Kidney glomerular epithelial cell (primary cell): ENCODE measurements around the gene TMEM88.
A peak's percentile ranks its signal among the peaks of the same experiment; 100 is the strongest.

ENCODE experiments used
- DNase-seq: peaks from one replicate; lab custom pipeline; 2025; lab: John Stamatoyannopoulos, UW

The TMEM88 gene

DNA sequence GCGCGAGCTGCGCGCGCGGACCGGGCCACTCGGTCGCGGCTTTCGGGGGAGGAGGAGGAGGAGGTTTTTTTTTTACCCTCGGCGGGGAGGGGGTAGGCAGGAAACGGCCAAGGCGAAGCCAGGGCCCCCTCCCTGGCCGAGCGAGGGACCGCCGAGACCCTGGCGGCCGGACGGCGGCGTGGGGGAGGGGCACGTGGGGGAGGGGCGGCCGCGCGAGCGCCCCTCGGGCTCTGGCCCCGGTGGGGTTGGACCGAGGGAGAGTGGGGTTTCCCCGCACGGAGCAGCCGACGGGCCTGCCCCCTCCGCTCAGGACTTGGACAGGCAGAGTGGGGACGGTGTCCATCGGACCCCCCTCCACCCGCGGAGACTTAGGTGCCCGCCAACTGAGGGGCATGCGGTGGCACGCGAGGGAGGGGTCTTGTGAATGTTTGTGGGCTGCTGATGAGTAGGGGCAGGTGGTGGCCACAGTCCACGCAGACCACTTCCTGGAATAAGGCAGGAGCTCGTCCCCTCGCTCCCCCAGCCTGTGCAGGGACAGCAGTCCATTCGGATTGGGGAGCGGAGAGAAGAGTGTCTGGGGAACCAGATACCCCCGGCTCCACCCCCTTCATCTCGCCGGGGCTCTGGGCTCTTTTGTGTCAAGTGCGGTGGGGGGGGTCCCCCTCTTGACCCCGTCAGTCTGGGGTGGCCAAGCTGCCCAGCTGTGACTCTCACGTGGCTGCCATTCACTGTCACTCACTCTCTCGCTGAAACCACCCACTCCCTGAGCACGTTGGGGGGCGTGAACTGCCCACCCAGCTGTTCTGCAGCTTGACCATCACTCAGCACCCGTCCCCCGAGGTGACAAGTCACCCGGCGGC lies 30.7 kb downstream of the TMEM88 start:
- no peak for DNase-seq

DNA sequence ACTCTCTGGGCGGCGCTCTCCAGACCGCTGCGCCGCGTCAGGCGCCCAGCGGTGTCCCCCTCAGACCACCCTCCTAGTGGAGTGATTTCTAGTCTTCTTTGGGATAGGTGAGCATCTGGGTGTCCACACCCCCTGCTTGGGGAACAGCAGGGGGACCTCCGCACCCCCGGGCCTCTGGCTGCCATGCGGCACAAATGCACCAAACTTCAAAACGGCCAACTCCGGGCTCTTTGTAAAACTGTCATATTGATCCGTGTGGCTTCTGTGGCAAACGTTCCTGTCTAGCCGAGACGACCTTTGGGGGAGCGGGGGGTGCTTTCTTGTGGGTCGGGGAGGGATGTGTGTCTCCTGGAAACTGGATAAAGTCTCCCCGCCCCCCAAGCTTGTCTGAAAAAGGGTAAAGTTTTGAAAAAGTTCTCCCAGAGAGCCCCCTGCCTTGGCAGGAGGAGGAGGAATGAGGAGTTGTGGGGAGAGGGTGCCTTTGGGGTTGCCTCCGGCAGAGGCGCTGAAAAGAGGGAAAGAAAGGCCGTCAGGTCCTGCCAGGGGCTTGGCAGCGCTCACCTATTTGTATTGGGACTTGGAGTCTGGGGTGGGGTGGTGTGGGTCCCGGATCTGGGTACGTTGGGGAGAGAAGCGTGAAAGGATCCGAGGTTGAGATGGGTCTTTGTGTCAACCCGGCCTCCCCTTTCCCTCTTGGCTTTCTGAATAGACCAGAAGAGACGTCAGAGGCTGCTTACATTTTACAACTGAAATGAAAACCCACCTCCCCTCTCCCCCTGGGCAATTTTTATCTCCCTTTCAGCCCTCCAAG lies 31.6 kb downstream of the TMEM88 start:
- no peak for DNase-seq

DNA sequence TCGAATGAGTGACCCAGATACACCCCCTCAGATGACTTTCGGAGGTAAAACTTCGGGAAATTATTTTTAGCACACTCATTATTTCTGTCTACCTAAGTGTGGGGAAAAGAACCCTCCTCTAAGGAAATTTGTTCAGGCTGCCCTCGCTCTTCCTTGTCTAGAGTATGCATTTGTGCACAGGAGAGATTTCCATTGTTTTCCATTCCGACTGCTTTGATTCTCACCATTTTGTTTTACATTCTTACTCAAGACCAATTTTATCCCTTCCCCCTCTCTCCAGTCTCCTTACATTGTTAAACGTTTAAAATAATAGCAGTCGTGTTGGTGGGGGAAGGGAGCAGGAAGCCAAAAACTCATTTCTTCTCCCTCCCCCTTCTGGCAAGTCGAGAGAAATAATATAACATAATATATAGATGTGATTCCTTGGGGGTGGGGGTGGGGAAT lies 32.2 kb downstream of the TMEM88 start:
- DNase-seq: peak; percentile 57

DNA sequence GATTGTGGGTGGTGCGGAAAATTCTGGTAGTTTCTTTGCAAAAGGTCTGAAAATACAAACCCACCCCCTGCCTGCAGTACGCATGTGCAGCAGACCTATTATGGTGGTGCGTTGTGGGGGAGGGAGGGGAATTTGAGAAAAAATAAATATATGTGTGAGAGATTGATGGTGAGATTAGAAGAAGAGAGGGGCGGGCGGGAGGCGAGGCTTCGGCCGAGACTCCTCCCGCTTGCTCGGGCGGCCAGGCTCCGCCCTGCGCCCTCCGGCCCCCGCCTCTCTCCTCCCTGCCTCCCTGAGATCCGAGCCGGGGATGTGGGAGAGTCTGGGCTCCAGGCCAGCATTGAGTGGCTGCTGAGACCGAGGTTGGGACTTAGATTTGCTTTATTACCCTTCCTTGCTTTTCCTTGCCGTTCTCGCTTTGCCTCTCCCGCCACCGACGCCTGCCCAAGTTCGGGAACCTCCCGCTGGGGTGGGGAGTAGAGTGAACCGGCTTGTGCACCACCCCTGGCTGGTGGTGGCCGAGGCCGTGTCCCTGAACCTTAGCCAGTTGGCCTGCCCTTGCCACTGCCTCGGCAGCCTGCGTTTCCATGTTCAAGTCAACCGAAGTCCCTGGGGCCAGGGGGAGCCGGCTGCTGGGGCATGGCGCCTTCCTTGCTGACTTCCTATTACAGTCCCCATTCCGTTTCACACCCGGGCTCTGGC lies 32.8 kb downstream of the TMEM88 start:
- DNase-seq: peak; percentile 85

DNA sequence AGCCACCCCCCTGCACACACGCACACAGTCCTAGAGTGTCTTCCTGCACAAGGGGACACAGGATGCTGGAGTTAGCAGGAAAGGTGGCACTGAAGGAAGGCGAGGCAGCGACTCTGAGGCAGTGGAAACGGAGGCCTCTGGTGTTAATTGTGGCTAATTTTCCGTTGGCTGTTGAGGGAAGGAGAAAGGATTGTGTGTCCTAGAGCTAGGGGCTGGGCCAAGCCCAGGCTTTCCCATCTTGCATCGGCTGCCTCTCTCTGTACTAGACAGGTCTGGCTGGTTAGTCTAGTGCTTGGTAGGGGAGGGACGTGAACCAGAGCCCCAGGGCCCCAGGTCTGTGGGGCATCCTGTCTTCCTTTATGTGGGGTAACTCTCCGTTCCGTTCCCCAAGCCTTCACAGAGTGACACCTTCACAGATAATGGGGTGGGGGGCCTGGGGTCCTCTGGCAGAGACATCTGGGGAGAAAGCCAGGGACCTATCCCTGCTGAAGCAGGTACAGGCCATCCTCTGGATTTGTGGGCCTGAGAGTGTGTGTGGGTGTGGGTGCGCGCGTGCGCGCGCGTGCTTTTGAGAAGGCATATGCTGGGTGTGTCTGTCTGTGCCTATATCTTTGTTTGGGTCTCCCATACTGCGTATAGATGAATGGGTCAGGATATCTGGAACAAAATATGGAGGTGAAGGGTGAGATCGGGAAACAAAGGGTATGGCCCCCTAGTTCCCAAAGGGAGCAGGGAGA lies 33.5 kb downstream of the TMEM88 start, which contains the start of gene CHD3:
TSS of gene CHD3 (plus strand) at position 606 of the 737 bp plus-strand sequence. CDS start 212 bp downstream, outside the sequence.
- no peak for DNase-seq

DNA sequence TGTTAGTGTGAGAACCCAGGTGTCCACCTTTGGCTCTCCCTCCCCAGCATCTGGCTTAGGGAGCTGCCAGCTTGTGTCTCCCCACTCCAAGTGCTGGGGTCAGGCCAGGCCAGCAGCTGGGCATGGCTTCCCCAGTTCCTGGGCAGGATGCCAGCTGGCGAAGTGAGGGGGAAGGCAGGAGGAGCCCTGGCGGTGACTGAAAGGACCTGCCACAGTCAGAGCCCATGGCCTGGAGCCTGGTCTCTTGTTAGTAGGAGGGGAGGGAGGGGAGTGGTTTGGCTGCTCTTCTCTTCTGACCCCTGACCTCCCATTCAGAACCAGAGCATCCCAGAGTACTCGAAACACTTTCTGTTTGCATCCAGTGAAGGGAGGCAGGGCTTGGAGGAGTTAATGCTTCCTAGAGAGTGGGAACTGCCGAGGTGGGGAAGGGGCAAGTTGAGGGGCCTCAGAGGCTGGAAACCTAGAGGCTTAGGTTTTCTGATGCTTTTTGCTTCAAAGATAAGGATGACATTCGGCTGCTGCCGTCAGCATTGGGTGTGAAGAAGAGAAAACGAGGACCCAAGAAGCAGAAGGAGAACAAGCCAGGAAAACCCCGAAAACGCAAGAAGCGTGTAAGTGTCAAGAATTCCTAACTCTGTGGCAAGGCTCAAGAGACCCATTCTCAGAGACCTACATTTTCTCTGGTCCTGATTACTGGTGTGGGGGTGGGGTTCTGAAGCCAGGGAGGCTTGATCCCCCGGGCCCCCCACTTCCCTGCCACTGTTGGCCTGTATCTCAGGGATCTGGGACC lies 34.5 kb downstream of the TMEM88 start:
- DNase-seq: peak; percentile 48

DNA sequence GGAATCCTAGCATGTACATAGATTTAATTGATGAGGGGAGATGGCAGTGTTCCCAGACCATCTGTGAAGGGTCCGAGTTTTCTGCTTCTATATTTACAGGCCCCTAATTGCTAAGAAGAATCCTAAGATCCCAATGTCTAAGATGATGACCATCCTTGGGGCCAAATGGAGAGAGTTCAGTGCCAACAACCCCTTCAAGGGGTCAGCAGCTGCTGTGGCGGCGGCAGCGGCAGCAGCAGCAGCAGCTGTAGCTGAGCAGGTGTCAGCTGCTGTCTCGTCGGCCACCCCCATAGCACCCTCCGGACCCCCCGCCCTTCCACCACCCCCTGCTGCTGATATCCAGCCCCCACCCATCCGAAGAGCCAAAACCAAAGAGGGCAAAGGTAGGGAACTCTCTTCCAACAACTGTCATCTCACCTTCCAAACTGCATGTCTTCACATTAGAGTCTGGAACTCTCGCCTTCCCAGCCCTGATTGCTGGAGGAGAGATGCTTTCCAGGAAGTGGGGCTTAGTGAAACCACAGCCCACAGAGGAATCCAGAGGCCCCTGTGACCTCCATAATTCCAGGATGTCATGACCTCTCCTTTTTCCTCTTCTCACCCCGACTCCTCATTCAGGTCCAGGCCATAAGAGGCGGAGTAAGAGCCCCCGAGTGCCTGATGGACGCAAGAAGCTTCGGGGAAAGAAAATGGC lies 38.5 kb downstream of the TMEM88 start:
- no peak for DNase-seq

DNA sequence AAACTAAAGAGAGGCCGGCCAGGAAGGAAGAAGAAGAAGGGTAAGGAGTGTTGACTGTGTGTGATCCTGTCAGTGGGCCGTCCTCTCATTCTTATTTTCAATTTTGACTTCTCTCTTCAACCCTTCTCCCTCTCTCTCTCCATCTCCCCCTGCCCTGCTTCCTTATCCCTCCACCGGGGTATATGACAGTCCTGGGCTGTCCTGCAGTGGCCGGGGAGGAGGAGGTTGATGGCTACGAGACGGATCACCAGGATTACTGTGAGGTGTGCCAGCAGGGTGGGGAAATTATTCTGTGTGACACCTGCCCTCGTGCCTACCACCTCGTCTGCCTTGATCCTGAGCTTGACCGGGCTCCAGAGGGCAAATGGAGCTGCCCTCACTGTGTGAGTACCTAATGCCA lies 39.4 kb downstream of the TMEM88 start:
- no peak for DNase-seq

DNA sequence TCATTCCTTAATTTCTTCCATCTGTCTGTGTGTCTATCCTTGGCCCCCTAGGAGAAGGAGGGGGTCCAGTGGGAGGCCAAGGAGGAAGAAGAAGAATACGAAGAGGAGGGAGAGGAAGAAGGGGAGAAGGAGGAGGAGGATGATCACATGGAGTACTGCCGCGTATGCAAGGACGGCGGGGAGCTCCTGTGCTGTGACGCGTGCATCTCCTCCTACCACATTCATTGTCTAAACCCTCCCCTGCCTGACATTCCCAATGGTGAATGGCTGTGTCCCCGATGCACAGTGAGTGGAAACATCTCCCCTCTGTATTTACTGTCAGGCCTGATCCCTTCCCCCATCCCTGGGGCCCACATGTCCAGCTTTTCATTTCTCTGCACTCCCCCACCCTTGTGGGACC lies 40.0 kb downstream of the TMEM88 start:
- DNase-seq: no peak

DNA sequence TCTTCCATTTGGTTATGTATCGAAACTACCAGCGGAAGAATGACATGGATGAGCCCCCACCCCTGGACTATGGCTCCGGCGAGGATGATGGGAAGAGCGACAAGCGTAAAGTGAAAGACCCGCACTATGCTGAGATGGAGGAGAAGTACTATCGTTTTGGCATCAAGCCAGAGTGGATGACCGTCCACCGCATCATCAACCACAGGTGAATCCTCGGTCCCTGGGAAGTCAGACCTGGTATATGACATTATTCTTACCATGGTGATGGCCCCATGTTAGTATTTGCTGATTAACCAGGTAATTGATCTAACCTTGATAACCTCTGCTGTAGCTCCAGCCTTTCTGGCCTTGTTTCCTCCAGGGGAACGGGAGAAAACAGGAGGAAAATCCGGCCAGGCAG lies 42.2 kb downstream of the TMEM88 start:
- no peak for DNase-seq

DNA sequence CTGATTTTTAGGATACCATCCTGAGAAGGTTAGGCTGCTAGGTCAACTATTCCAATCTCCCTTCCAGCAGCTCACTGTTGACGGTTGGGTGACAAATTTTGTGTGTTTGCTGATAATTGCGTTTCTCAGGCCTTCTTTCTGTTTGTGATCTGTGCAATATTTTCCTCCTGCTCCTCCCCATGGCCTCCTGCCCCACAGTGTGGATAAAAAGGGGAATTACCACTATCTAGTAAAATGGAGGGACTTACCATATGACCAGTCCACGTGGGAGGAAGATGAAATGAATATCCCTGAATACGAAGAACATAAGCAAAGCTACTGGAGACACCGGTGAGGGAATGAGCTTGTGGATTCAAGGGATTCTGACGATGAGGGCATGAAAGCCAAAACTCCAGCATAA lies 42.9 kb downstream of the TMEM88 start:
- no peak for DNase-seq

DNA sequence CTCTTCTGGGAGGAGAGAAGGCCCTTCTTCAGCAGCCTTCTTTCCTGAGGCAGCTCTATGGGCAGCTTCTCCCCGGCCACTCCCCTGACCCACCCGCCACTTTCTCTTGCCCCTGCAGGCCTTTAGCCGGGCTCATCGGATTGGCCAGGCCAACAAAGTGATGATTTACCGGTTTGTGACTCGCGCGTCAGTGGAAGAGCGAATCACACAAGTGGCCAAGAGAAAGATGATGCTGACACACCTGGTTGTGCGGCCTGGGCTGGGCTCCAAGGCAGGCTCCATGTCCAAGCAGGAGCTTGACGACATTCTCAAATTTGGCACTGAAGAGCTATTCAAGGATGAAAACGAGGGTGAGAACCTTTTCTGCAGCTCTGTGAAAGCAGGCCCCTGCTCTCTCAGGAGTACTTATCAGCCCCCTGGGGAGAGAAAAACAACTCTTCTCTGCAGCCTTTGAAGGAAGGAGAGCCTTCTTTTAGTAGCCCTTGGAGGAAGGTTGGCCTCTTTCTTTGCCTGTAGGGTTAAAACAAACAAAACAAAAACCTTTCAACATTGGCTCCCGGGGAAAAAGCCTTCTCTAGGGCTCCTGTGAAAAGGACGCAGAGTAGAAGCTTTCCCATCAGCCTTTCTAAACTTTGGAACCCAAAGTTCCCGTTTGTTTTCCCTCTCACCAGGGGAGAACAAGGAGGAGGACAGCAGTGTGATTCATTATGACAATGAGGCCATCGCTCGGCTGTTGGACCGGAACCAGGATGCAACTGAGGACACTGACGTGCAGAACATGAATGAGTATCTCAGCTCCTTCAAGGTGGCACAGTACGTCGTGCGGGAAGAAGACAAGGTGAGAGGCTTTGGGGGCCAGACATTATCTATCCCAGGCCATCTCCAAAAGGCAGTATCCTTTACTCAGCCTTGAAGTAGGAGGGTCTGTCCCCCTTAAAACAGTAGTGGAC lies 48.6 kb downstream of the TMEM88 start:
- no peak for DNase-seq
